NB4 (cell line): Measurements from ENCODE around the gene CDH22.

Source experiments
- DNase-seq: peaks from one replicate; pipeline ENCODE4 v3.0.0; 2010; ENCODE audit warnings: low read depth
- H3K4me3 ChIP-seq: one replicate; pipeline ENCODE4 v1.5.1; 2011; ENCODE audit warnings: mild to moderate bottlenecking, low read depth, low read length, moderate library complexity
- CTCF ChIP-seq: IDR thresholded peaks from one replicate; pipeline ENCODE4 v1.5.1; 2012; ENCODE audit warnings: low read depth, low read length
- MAX ChIP-seq: IDR thresholded peaks from 2 replicates; pipeline ENCODE4 v1.6.1; 2011; ENCODE audit warnings: low read depth, low read length
- MYC ChIP-seq: IDR thresholded peaks from 2 replicates; pipeline ENCODE4 v1.6.1; 2011; ENCODE audit warnings: low read depth, low read length
- POLR2A ChIP-seq: IDR thresholded peaks from 2 replicates; pipeline ENCODE4 v1.6.1; 2011; ENCODE audit warnings: mild to moderate bottlenecking; ENCODE audit not compliant: insufficient read length; ENCODE audit errors: extremely low read depth

The CDH22 gene

GRCh38 chr20:46227272-46227767, 81.0 kb downstream of the CDH22 start:
- no peak for TF ChIP-seq MYC
- no peak for TF ChIP-seq POLR2A
- no peak for TF ChIP-seq CTCF
- no peak for TF ChIP-seq MAX
- H3K4me3 ChIP-seq, result no peak overlapping the region
- DNase-seq, result no peak

- no peak for TF ChIP-seq POLR2A
- no peak for TF ChIP-seq MYC
- no peak for TF ChIP-seq MAX
- no peak for TF ChIP-seq CTCF
- DNase-seq, result no peak
- H3K4me3 ChIP-seq, result no peak overlapping the region
These were observed 81.7 kb downstream of the CDH22 start for GRCh38 chr20:46226602-46227001.

- TF ChIP-seq CTCF (no peak), MAX (no peak), MYC (no peak), POLR2A (no peak)
- H3K4me3 ChIP-seq, result no peak overlapping the region
- no peak for DNase-seq
These were observed 85.7 kb downstream of the CDH22 start for GRCh38 chr20:46222521-46223007.

- DNase-seq, result no peak
- no peak for TF ChIP-seq CTCF
- no peak for TF ChIP-seq POLR2A
- no peak for TF ChIP-seq MAX
- TF ChIP-seq MYC, result no peak
- no peak overlapping the region for H3K4me3 ChIP-seq
These were observed 87.0 kb downstream of the CDH22 start for GRCh38 chr20:46221256-46221833.

- no peak overlapping the region for H3K4me3 ChIP-seq
- DNase-seq, result no peak
- TF ChIP-seq CTCF, result no peak
- no peak for TF ChIP-seq POLR2A
- TF ChIP-seq MAX, result no peak
These were observed 87.7 kb downstream of the CDH22 start for GRCh38 chr20:46220455-46221207.
